SK-N-SH (cell line): ENCODE measurements around the gene ANKRD60. TPM values are rescaled to one million over a fixed set of nuclear protein-coding genes. Genes with fewer than 3 reads are reported as not detected.

ENCODE experiments used
- CTCF ChIA-PET: fragments of 300-600, 350-600 bp; formaldehyde crosslinking; extraction: SDS; loops from one replicate; lab custom pipeline; 2021; lab: Yijun Ruan, JAX
- POLR2A ChIA-PET: fragments of 350-600 bp; sonication (Branson Sonifier 250); formaldehyde crosslinking; extraction: SDS; loops from one replicate; lab custom pipeline; 2020; ENCODE audit warnings: antibody characterized with exemption, inconsistent platforms; lab: Yijun Ruan, JAX
- DNase-seq: peaks from one replicate; pipeline ENCODE4 v3.0.0; 2012
- H2AFZ ChIP-seq: fragments of 200-600 bp; sonication (generic); 2 replicates; pipeline ENCODE4 v1.8.1; 2016; ENCODE audit warnings: antibody characterized with exemption, mild to moderate bottlenecking, low read depth
- H3F3A ChIP-seq: fragments of 200-600 bp; sonication (generic); replicated peaks from 2 replicates; pipeline ENCODE3; 2016; ENCODE audit warnings: antibody characterized with exemption, mild to moderate bottlenecking; ENCODE audit not compliant: insufficient read depth
- H3K27ac ChIP-seq, 2 experiments: fragments of 200-500 bp in 1 of 2; fragments of 200-600 bp in 1 of 2; sonication (Bioruptor generic) in 1 of 2; sonication (generic), shearing (Covaris generic) in 1 of 2; 2 replicates each; pipeline versions ENCODE4 v1.5.1 to v1.6.1; 2014 to 2016; ENCODE audit warnings: low read depth in 2 of 2, inconsistent platforms in 1 of 2, low read length in 1 of 2, mild to moderate bottlenecking in 1 of 2, mixed read lengths in 1 of 2
- H3K27me3 ChIP-seq: fragments of 200-600 bp; sonication (generic), shearing (Covaris generic); 2 replicates; pipeline ENCODE4 v1.6.1; 2016; ENCODE audit warnings: mixed run types; ENCODE audit not compliant: insufficient read depth
- H3K36me3 ChIP-seq, 2 experiments: fragments of 200-500 bp in 1 of 2; fragments of 200-600 bp in 1 of 2; sonication (Bioruptor generic) in 1 of 2; sonication (generic) in 1 of 2; replicated peaks in 1 of 2; 2 replicates each; pipeline versions ENCODE3 to v1.5.1; 2014 to 2016; ENCODE audit warnings: low read length in 1 of 2, mild to moderate bottlenecking in 1 of 2; ENCODE audit not compliant: insufficient read depth in 2 of 2, control insufficient read depth in 1 of 2
- H3K4me1 ChIP-seq, 2 experiments: fragments of 200-500 bp in 1 of 2; fragments of 200-600 bp in 1 of 2; sonication (Bioruptor generic) in 1 of 2; sonication (generic), shearing (Covaris generic) in 1 of 2; 2 replicates each; pipeline versions ENCODE4 v1.5.1 to v1.6.1; 2014 to 2016; ENCODE audit warnings: low read depth in 1 of 2, low read length in 1 of 2, mixed run types in 1 of 2; ENCODE audit not compliant: insufficient read depth in 2 of 2, control insufficient read depth in 1 of 2
- H3K4me2 ChIP-seq: fragments of 200-600 bp; sonication (generic), shearing (Covaris generic); 2 replicates; pipeline ENCODE4 v1.6.1; 2017; ENCODE audit warnings: mixed run types
- H3K4me3 ChIP-seq, 2 experiments: fragments of 200-500 bp in 1 of 2; fragments of 200-600 bp in 1 of 2; sonication (Bioruptor generic) in 1 of 2; sonication (generic), shearing (Covaris generic) in 1 of 2; 2 replicates each; pipeline versions ENCODE4 v1.5.1 to v1.8.1; 2014 to 2016; ENCODE audit warnings: low read depth in 2 of 2, inconsistent platforms in 1 of 2, low read length in 1 of 2, mild to moderate bottlenecking in 1 of 2, mixed read lengths in 1 of 2, moderate library complexity in 1 of 2
- H3K79me2 ChIP-seq: fragments of 200-600 bp; sonication (generic); 2 replicates; pipeline ENCODE4 v1.8.1; 2017; ENCODE audit warnings: mild to moderate bottlenecking; ENCODE audit not compliant: insufficient read depth
- H3K9ac ChIP-seq: fragments of 200-600 bp; sonication (generic); 2 replicates; pipeline ENCODE4 v1.6.1; 2017; ENCODE audit warnings: mixed run types
- H3K9me2 ChIP-seq: fragments of 200-600 bp; sonication (generic); 2 replicates; pipeline ENCODE4 v1.6.1; 2017; ENCODE audit warnings: mixed run types
- H3K9me3 ChIP-seq: fragments of 200-600 bp; sonication (generic); 2 replicates; pipeline ENCODE4 v1.6.1; 2017; ENCODE audit warnings: mixed run types, mild to moderate bottlenecking, moderate library complexity
- H4K20me1 ChIP-seq: fragments of 200-600 bp; sonication (generic); 2 replicates; pipeline ENCODE4 v1.6.1; 2017; ENCODE audit warnings: mild to moderate bottlenecking, mixed run types; ENCODE audit not compliant: insufficient read depth
- ELF1 ChIP-seq: IDR thresholded peaks from 2 replicates; pipeline ENCODE4 v1.4.0; 2012
- EP300 ChIP-seq, 2 experiments: IDR thresholded peaks; 2 replicates each; pipeline versions ENCODE4 v1.4.0 to v1.6.1; 2012; ENCODE audit warnings: borderline replicate concordance in 1 of 2, low read depth in 1 of 2, low read length in 1 of 2
- GABPA ChIP-seq: IDR thresholded peaks from 2 replicates; pipeline ENCODE4 v1.4.0; 2012; ENCODE audit warnings: low read depth, mild to moderate bottlenecking
- MXI1 ChIP-seq: IDR thresholded peaks from 2 replicates; pipeline ENCODE4 v1.6.1; 2012; ENCODE audit warnings: mild to moderate bottlenecking, low read depth, low read length, improper control_type of control experiment
- NRF1 ChIP-seq: IDR thresholded peaks from 2 replicates; pipeline ENCODE4 v1.6.1; 2012; ENCODE audit warnings: low read depth, mild to moderate bottlenecking, low read length
- RAD21 ChIP-seq: IDR thresholded peaks from 2 replicates; pipeline ENCODE4 v1.6.1; 2012; ENCODE audit warnings: mild to moderate bottlenecking, low read length
- RXRA ChIP-seq: IDR thresholded peaks from 2 replicates; pipeline ENCODE4 v1.4.0; 2012; ENCODE audit warnings: low read depth, mild to moderate bottlenecking, borderline replicate concordance
- SMC3 ChIP-seq: IDR thresholded peaks from 2 replicates; pipeline ENCODE4 v1.6.1; 2012; ENCODE audit warnings: low read depth, low read length, improper control_type of control experiment
- TAF1 ChIP-seq: IDR thresholded peaks from 2 replicates; pipeline ENCODE4 v1.6.1; 2012; ENCODE audit warnings: low read depth, mild to moderate bottlenecking, low read length, moderate library complexity, borderline replicate concordance
- WGBS: methylation state at CpG from one replicate; pipeline ENCODE4 v1.1.6; 2017; ENCODE audit warnings: low lambda C conversion rate; 5-methylcytosine and 5-hydroxymethylcytosine counted together
- polyA plus RNA-seq, 3 experiments: library from polyadenylated mRNA; depleted of rRNA; stranded (reverse); fragments of >200 nt; gene quantifications; 2 replicates each; pipeline ENCODE4 v1.2.3, GENCODE V29; 2012
- TF ChIP-seq, protein P1 (sequence below): fragments of 150-350 bp; IDR thresholded peaks from 2 replicates; pipeline ENCODE4 v1.6.1; 2017; ENCODE audit warnings: antibody characterized with exemption, low read length, low read depth, borderline replicate concordance
- TF ChIP-seq, protein P2 (sequence below): IDR thresholded peaks from 2 replicates; pipeline ENCODE4; 2012
- TF ChIP-seq, protein P3 (sequence below): IDR thresholded peaks from 2 replicates; pipeline ENCODE4 v1.4.0; 2012; ENCODE audit warnings: low read depth, borderline replicate concordance
- TF ChIP-seq, protein P4 (sequence below): fragments of 200-600 bp; sonication (generic); IDR thresholded peaks from 2 replicates; pipeline ENCODE4 v1.6.1; 2017; ENCODE audit warnings: antibody characterized with exemption, mild to moderate bottlenecking, moderate library complexity

Gene ANKRD60
- polyA plus RNA-seq, 1 of the 3 experiments (the other 2 are of a cell fraction), result not detected

DNA sequence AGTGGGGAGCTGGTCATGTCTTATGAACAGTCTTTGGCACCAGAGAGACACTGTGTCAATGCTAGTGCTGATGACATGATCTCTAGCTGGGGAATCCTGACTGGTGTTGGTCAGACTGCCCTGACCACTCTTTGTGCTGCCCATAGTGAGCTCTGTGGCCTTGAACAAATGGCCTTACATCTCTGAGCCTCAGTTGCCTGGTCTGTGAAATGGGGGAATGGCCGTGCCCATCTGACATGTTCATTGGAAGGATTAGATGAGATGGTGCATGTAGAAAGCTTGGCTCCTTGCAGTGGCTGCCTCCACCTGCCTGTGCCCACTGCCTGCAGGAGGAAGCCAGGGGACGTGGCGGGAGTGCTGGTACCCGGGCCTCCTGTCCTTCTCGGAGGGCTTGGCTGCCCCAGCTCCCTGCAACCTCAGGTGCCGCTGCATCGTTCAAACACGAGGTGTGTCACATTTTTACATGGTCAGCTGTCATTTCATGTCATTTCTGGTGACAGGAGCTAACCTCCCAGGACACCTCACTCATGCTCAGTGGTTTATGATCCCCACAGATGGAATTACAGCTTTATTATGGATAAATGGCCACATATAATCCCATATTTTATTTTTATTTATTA, 45.8 kb downstream of the ANKRD60 start:
- Histone ChIP-seq H3K9ac (no peak overlapping the region), H3K27ac (no peak overlapping the region), H3K79me2 (no peaks in the 10 kb centered on the region), H3K36me3 (no peaks in the 10 kb centered on the region), H3F3A (no peaks in the 10 kb centered on the region), H4K20me1 (no peaks in the 10 kb centered on the region), H3K4me2 (no peak overlapping the region), H3K9me3 (no peaks in the 10 kb centered on the region), H3K27me3 (no peaks in the 10 kb centered on the region), H3K9me2 (no peaks in the 10 kb centered on the region), H2AFZ (no peak overlapping the region), H3K4me1 (peaks cover 0 to 16% of the 10 kb centered on the region in 2 experiments; a peak in 1 of 4 replicates), H3K4me3 (no peak overlapping the region)
- ChIA-PET POLR2A (no interaction called here), CTCF (interaction anchor here (0.7 to 2.1 kb wide), 9 partner anchors 10 to 586 kb away, joined by 3 to 12 read pairs (median 3); no protein-coding TSS in a partner anchor)
- DNase-seq, result no peak
- no peak for TF ChIP-seq EP300 (IDR thresholded peaks at IDR 0.05; ENCODE audit: borderline replicate concordance in 1 of 2, low read depth in 1 of 2, low read length in 1 of 2)
- WGBS, result 48% methylated on average over 4 of the region's 8 CpGs

DNA sequence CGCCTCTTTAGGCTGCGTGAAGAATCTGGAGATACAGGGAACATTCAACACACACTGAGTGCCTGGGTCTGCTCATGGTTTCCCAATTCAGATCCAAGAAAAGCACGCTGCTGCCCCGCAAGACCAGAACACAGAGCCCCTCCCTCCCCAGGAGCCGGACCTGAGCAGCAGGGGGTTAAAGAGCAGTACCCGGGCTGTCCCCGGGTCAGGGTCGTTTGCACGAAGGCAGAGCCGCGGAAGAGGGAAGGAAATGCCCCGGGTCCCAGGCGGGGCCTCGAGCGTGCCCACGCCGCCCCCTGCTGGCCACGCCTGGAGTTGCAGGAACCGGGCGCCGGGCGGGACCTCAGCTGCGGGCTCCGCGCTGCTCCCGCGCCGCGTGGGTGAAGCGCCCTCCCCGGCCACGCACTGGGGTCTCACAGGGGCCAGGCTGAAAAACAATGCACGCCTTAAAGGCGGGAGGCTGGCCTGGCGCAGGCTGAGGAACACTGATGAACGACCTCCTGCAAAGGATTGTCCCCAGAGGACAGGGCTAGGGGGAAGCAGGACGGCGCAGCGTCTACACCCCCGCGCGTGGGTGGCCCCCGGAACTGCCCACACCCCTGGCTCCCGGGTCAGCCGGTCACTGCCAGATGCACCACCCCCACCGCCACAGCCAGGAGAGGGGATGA, 48.9 kb downstream of the ANKRD60 start:
- Histone ChIP-seq H3K9me2 (no peaks in the 10 kb centered on the region), H3K4me2 (peak overlapping the region; percentile 76), H3F3A (no peaks in the 10 kb centered on the region), H3K9me3 (no peaks in the 10 kb centered on the region), H3K36me3 (no peaks in the 10 kb centered on the region), H3K79me2 (no peaks in the 10 kb centered on the region), H3K27ac (peak overlapping the region in 1 of 2 experiments; percentile 58; a peak in 1 of 4 replicates), H4K20me1 (no peaks in the 10 kb centered on the region), H3K9ac (no peak overlapping the region), H3K4me1 (peaks cover 0 to 47% of the 10 kb centered on the region in 2 experiments; a peak in 2 of 4 replicates), H3K27me3 (no peaks in the 10 kb centered on the region), H3K4me3 (peak overlapping the region; percentile 36 to 41; a peak in 3 of 4 replicates), H2AFZ (peak overlapping the region; percentile 91)
- POLR2A ChIA-PET, result no interaction called here
- TF ChIP-seq RXRA, result no peak
- peak; percentile 92 for TF ChIP-seq RAD21
- TF ChIP-seq NRF1, result no peak
- TF ChIP-seq, protein P1, sequence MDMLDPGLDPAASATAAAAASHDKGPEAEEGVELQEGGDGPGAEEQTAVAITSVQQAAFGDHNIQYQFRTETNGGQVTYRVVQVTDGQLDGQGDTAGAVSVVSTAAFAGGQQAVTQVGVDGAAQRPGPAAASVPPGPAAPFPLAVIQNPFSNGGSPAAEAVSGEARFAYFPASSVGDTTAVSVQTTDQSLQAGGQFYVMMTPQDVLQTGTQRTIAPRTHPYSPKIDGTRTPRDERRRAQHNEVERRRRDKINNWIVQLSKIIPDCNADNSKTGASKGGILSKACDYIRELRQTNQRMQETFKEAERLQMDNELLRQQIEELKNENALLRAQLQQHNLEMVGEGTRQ, result no peak
- TF ChIP-seq GABPA, result no peak
- TF ChIP-seq ELF1, result no peak
- TF ChIP-seq, protein P2, sequence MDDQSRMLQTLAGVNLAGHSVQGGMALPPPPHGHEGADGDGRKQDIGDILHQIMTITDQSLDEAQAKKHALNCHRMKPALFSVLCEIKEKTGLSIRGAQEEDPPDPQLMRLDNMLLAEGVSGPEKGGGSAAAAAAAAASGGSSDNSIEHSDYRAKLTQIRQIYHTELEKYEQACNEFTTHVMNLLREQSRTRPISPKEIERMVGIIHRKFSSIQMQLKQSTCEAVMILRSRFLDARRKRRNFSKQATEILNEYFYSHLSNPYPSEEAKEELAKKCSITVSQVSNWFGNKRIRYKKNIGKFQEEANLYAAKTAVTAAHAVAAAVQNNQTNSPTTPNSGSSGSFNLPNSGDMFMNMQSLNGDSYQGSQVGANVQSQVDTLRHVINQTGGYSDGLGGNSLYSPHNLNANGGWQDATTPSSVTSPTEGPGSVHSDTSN, result no peak
- no peak for TF ChIP-seq TAF1
- TF ChIP-seq, protein P3, sequence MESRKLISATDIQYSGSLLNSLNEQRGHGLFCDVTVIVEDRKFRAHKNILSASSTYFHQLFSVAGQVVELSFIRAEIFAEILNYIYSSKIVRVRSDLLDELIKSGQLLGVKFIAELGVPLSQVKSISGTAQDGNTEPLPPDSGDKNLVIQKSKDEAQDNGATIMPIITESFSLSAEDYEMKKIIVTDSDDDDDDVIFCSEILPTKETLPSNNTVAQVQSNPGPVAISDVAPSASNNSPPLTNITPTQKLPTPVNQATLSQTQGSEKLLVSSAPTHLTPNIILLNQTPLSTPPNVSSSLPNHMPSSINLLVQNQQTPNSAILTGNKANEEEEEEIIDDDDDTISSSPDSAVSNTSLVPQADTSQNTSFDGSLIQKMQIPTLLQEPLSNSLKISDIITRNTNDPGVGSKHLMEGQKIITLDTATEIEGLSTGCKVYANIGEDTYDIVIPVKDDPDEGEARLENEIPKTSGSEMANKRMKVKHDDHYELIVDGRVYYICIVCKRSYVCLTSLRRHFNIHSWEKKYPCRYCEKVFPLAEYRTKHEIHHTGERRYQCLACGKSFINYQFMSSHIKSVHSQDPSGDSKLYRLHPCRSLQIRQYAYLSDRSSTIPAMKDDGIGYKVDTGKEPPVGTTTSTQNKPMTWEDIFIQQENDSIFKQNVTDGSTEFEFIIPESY, result no peak
- TF ChIP-seq, protein P4, sequence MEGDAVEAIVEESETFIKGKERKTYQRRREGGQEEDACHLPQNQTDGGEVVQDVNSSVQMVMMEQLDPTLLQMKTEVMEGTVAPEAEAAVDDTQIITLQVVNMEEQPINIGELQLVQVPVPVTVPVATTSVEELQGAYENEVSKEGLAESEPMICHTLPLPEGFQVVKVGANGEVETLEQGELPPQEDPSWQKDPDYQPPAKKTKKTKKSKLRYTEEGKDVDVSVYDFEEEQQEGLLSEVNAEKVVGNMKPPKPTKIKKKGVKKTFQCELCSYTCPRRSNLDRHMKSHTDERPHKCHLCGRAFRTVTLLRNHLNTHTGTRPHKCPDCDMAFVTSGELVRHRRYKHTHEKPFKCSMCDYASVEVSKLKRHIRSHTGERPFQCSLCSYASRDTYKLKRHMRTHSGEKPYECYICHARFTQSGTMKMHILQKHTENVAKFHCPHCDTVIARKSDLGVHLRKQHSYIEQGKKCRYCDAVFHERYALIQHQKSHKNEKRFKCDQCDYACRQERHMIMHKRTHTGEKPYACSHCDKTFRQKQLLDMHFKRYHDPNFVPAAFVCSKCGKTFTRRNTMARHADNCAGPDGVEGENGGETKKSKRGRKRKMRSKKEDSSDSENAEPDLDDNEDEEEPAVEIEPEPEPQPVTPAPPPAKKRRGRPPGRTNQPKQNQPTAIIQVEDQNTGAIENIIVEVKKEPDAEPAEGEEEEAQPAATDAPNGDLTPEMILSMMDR, result peak; percentile 95
- TF ChIP-seq SMC3, result peak; percentile 92
- no peak for TF ChIP-seq MXI1
- CTCF ChIA-PET, result interaction anchor here (0.6 to 3.6 kb wide), 66 partner anchors 8 to 663 kb away, joined by 3 to 23 read pairs (median 4); partner anchors contain the start of gene ZBP1
- peak; percentile 92 for DNase-seq
- 4% methylated on average over 32 of the region's 46 CpGs for WGBS
